ENCODE results near the gene TBX21. TPM values are rescaled to one million over a fixed set of nuclear protein-coding genes. Genes with fewer than 3 reads are reported as not detected.
A peak's percentile ranks its signal among the peaks of the same experiment; 100 is the strongest.

TBX21 gene
- total RNA-seq, 1 experiment from 2014 or later = 0.15 TPM

DNA sequence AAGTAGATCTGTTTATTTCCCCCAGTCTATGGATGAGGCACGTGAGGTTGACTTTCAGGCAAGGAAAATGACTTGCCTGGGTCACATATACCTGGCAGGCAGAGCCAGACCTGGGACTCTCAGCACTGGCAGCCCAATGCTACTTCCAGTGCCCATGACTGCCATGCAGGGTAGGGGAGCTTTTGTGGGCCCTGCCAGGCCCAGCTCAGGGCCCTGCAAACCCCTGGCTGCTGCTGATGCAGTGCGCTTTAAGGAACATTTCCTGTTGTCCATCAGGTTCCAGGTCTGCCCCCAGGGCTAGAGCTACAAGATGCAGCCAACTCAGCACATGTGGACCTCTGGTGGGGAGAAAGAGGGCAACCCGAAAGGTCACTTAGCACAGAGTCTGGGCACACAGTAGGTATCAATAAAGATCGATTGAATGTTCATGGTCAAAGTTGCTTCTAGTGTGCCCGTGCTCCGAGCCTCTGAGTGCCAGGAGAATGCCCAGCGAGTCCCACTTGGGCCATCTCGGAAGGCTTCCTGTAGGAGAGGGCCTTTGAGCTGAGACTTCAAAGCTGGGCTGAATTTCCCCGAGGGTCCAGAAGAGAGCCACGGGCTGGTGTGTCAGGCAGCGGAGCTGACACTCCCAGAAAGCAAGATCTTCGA, 513 bp upstream of the TBX21 start:
- no peaks in the 10 kb centered on the region for H3K36me3 Mint-ChIP-seq
- H3K9me3 Mint-ChIP-seq = no peaks in the 10 kb centered on the region
- ChIA-PET POLR2A (interaction anchor here (0.9 to 1.5 kb wide), 2 partner anchors 69 to 83 kb away, joined by 4 read pairs; partner anchors contain the start of gene KPNB1), CTCF (interaction anchor here (0.9 to 2.4 kb wide), 22 partner anchors 8 to 214 kb away, joined by 3 to 33 read pairs (median 6); partner anchors contain the start of genes KPNB1, LRRC46, MRPL10 and TBKBP1)
- TF ChIP-seq ZNF138 (CRISPR knock-in tag; conservative IDR thresholded peaks at IDR 0.05) = no peak
- TF ChIP-seq SMAD3 (CRISPR knock-in tag; IDR thresholded peaks at IDR 0.05; ENCODE audit: borderline replicate concordance) = 0 out of 2 replicates have a peak, but pooled peaks have one; percentile 47
- no peak overlapping the region for H3K27ac Mint-ChIP-seq
- DNase-seq (ENCODE audit: low spot score) (peak; percentile 7), ATAC-seq (peak; percentile 5)
- peak overlapping the region; percentile 74 for H3K4me3 Mint-ChIP-seq
- H3K27me3 Mint-ChIP-seq (ENCODE audit: low read depth) = peaks cover 77% of the 10 kb centered on the region
- H3K4me1 Mint-ChIP-seq = peaks cover 9% of the 10 kb centered on the region

DNA sequence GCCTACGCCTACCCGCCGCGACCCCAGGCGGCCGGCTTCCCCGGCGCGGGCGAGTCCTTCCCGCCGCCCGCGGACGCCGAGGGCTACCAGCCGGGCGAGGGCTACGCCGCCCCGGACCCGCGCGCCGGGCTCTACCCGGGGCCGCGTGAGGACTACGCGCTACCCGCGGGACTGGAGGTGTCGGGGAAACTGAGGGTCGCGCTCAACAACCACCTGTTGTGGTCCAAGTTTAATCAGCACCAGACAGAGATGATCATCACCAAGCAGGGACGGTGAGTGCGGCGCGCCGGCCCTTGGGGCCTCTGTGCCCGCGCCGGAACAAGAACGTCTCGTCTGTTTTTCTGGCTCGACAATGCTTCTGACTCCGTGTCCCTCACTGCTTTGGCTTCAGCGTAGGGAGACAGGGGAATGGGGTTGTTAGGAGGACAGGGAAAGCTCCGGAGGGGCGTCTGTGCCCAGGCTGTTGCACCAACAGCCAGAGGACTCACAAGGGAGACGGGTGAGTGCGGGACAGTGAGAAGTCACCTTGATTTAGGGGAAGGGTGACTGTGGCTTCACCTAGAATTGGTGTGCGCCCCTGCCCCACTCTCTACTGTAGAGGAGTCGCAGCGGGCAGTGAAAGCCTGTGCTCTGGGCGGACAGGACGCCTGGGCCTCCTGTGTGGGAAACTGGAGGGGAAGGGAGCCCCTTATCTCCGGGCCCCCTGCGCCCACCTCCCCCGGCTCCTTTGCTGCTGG, 806 bp downstream of the TBX21 start:
- ChIA-PET POLR2A (interaction anchor here (0.9 to 1.5 kb wide), 2 partner anchors 70 to 85 kb away, joined by 4 read pairs; partner anchors contain the start of gene KPNB1), CTCF (interaction anchor here (0.9 to 2.4 kb wide), 22 partner anchors 8 to 213 kb away, joined by 3 to 33 read pairs (median 6); partner anchors contain the start of genes KPNB1, LRRC46, MRPL10 and TBKBP1)
- Mint-ChIP-seq H3K9me3 (no peaks in the 10 kb centered on the region), H3K27ac (no peak overlapping the region), H3K4me1 (peaks cover 9% of the 10 kb centered on the region), H3K27me3 (ENCODE audit: low read depth) (peaks cover 77% of the 10 kb centered on the region), H3K36me3 (no peaks in the 10 kb centered on the region), H3K4me3 (peak overlapping the region; percentile 81)
- ATAC-seq = peak; percentile 32
- DNase-seq (ENCODE audit: low spot score) = no peak
- TF ChIP-seq, protein P1, sequence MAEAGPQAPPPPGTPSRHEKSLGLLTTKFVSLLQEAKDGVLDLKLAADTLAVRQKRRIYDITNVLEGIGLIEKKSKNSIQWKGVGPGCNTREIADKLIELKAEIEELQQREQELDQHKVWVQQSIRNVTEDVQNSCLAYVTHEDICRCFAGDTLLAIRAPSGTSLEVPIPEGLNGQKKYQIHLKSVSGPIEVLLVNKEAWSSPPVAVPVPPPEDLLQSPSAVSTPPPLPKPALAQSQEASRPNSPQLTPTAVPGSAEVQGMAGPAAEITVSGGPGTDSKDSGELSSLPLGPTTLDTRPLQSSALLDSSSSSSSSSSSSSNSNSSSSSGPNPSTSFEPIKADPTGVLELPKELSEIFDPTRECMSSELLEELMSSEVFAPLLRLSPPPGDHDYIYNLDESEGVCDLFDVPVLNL (CRISPR knock-in tag; IDR thresholded peaks at IDR 0.05; ENCODE audit: borderline replicate concordance, low read depth) = 0 out of 2 replicates have a peak, but pooled peaks have one; percentile 30
- no peak for TF ChIP-seq MYBL2 (CRISPR knock-in tag; IDR thresholded peaks at IDR 0.05)
- 0 out of 2 replicates have a peak, but pooled peaks have one; percentile 2 for TF ChIP-seq ESRRA (CRISPR knock-in tag; IDR thresholded peaks at IDR 0.05; ENCODE audit: borderline replicate concordance)
- TF ChIP-seq ZNF121 (CRISPR knock-in tag; IDR thresholded peaks at IDR 0.05) = 0 out of 2 replicates have a peak, but pooled peaks have one; percentile 43

DNA sequence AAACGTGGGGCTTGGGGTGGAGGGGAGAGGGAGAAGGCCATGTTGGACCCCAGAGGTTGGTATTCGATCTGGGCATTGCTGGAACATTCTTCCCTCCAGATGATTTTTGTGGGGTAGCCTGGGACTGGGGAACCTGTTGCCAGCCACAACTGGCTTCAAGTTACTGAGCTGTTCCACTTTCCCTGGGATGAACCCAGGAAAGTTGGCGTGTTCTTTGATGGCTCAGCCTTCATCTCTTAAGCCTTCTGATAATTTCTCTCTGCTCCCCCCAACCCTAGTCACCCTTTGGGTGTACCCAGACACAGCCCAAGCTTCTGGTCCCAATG, 2.1 kb downstream of the TBX21 start:
- H3K27me3 Mint-ChIP-seq (ENCODE audit: low read depth) = peaks cover 66% of the 10 kb centered on the region
- H3K36me3 Mint-ChIP-seq = no peaks in the 10 kb centered on the region
- no peak overlapping the region for H3K27ac Mint-ChIP-seq
- CTCF ChIA-PET = interaction anchor here (1.0 kb wide), 1 partner anchor 36 kb away, joined by 3 read pairs; no protein-coding TSS in a partner anchor
- ATAC-seq = no peak
- TF ChIP-seq NR3C1 (CRISPR knock-in tag; conservative IDR thresholded peaks at IDR 0.05; ENCODE audit: low read depth) = no peak
- no peak for TF ChIP-seq SMAD4 (CRISPR knock-in tag; IDR thresholded peaks at IDR 0.05)
- TF ChIP-seq, protein P2, sequence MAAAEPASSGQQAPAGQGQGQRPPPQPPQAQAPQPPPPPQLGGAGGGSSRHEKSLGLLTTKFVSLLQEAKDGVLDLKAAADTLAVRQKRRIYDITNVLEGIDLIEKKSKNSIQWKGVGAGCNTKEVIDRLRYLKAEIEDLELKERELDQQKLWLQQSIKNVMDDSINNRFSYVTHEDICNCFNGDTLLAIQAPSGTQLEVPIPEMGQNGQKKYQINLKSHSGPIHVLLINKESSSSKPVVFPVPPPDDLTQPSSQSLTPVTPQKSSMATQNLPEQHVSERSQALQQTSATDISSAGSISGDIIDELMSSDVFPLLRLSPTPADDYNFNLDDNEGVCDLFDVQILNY (CRISPR knock-in tag; IDR thresholded peaks at IDR 0.05) = no peak
- no peak for TF ChIP-seq FOXJ3 (CRISPR knock-in tag; IDR thresholded peaks at IDR 0.05; ENCODE audit: borderline replicate concordance)
- TF ChIP-seq, protein P3, sequence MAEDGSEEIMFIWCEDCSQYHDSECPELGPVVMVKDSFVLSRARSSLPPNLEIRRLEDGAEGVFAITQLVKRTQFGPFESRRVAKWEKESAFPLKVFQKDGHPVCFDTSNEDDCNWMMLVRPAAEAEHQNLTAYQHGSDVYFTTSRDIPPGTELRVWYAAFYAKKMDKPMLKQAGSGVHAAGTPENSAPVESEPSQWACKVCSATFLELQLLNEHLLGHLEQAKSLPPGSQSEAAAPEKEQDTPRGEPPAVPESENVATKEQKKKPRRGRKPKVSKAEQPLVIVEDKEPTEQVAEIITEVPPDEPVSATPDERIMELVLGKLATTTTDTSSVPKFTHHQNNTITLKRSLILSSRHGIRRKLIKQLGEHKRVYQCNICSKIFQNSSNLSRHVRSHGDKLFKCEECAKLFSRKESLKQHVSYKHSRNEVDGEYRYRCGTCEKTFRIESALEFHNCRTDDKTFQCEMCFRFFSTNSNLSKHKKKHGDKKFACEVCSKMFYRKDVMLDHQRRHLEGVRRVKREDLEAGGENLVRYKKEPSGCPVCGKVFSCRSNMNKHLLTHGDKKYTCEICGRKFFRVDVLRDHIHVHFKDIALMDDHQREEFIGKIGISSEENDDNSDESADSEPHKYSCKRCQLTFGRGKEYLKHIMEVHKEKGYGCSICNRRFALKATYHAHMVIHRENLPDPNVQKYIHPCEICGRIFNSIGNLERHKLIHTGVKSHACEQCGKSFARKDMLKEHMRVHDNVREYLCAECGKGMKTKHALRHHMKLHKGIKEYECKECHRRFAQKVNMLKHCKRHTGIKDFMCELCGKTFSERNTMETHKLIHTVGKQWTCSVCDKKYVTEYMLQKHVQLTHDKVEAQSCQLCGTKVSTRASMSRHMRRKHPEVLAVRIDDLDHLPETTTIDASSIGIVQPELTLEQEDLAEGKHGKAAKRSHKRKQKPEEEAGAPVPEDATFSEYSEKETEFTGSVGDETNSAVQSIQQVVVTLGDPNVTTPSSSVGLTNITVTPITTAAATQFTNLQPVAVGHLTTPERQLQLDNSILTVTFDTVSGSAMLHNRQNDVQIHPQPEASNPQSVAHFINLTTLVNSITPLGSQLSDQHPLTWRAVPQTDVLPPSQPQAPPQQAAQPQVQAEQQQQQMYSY (CRISPR knock-in tag; IDR thresholded peaks at IDR 0.05) = no peak
- no peak overlapping the region for H3K4me3 Mint-ChIP-seq
- no peaks in the 10 kb centered on the region for H3K9me3 Mint-ChIP-seq
- no peak for DNase-seq (ENCODE audit: low spot score)
- POLR2A ChIA-PET = no interaction called here
- H3K4me1 Mint-ChIP-seq = peaks cover 9% of the 10 kb centered on the region
